Left renal cortex interstitium (tissue), 4 donors: Measurements from ENCODE around the gene MROH8. TPM values are rescaled to one million over a fixed set of nuclear protein-coding genes. Genes with fewer than 3 reads are reported as not detected.
A peak's percentile ranks its signal among the peaks of the same experiment; 100 is the strongest.

Source experiments
- DNase-seq, 4 donors: peaks; one replicate each; pipeline ENCODE4 v3.0.0-alpha.2; 2013; ENCODE audit warnings: low read depth in 4 of 4, low spot score in 2 of 4, missing footprints in 1 of 4
- polyA plus RNA-seq, 4 donors: library from polyadenylated mRNA; unstranded; fragments of 120-200 nt; gene quantifications; one replicate each; pipeline ENCODE4 v1.2.1, GENCODE V29; 2013; ENCODE audit not compliant: insufficient read length in 4 of 4

Gene MROH8
- polyA plus RNA-seq, 4 donors = 4.6 to 9.1 (median 7.1) TPM

GRCh38 chr20:37200926-37201826 is 21.8 kb upstream of the MROH8 start:
- no peak for DNase-seq

- DNase-seq = no peak
Observed at GRCh38 chr20:37200376-37200775, 21.0 kb upstream of the MROH8 start.

- DNase-seq = no peak
Observed at GRCh38 chr20:37198932-37199660, 19.7 kb upstream of the MROH8 start.

GRCh38 chr20:37194621-37195417 is 15.5 kb upstream of the MROH8 start:
- no peak for DNase-seq

GRCh38 chr20:37193821-37194220 is 14.5 kb upstream of the MROH8 start:
- no peak for DNase-seq

- DNase-seq = no peak
Observed at GRCh38 chr20:37193226-37193625, 13.9 kb upstream of the MROH8 start.

GRCh38 chr20:37192137-37192854 is 12.9 kb upstream of the MROH8 start:
- DNase-seq = peak in 2 of 4 donors; percentile 54 to 67

GRCh38 chr20:37190354-37191112 is 11.2 kb upstream of the MROH8 start:
- no peak for DNase-seq

- no peak for DNase-seq
Observed at GRCh38 chr20:37189416-37190016, 10.2 kb upstream of the MROH8 start.

- DNase-seq = no peak
Observed at GRCh38 chr20:37188787-37189186, 9.4 kb upstream of the MROH8 start.

GRCh38 chr20:37185686-37186085 is 6.3 kb upstream of the MROH8 start:
- DNase-seq = no peak

GRCh38 chr20:37179683-37180524 is 556 bp upstream of the MROH8 start:
- no peak for DNase-seq

GRCh38 chr20:37172836-37173235 is 6.5 kb downstream of the MROH8 start:
- no peak for DNase-seq

- no peak for DNase-seq
Observed at GRCh38 chr20:37166867-37167266, 12.5 kb downstream of the MROH8 start.

GRCh38 chr20:37165031-37165430 is 14.3 kb downstream of the MROH8 start:
- no peak for DNase-seq

- no peak for DNase-seq
Observed at GRCh38 chr20:37163832-37164554, 15.4 kb downstream of the MROH8 start.

- no peak for DNase-seq
Observed at GRCh38 chr20:37162646-37163045, 16.7 kb downstream of the MROH8 start.
